Stimulated activated CD8-positive, alpha-beta memory T cell treated with anti-CD3 and anti-CD28 coated beads, Interleukin-7, amount 100 ng/mL, for 4 hours (primary cell): ENCODE results near the gene RAB33B.

Experiments used
- DNase-seq, 2 donors: peaks; one replicate each; pipeline ENCODE4 v3.0.0-alpha.2; 2020; ENCODE audit warnings: low read depth in 2 of 2

The RAB33B gene

DNA sequence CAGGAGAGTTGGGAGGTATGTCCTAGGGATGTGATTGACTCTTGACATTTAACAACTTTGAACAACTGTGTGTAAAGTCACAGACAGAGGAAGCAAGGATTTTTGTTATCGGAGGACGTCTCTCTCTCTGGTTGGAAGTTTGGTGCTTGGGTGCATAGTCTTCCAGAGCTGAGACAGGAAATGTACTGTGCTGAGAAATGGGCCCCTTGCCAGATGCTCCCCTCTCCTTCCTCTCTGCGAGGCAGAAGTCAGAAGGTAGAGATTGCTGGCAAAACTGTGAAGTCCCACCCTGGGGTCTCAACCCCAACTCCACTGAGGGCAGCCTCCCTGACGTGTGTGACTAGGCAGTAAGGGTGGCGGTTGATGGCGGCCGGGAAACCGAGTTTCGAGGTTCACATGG, 52.9 kb downstream of the RAB33B start:
- DNase-seq: no peak

DNA sequence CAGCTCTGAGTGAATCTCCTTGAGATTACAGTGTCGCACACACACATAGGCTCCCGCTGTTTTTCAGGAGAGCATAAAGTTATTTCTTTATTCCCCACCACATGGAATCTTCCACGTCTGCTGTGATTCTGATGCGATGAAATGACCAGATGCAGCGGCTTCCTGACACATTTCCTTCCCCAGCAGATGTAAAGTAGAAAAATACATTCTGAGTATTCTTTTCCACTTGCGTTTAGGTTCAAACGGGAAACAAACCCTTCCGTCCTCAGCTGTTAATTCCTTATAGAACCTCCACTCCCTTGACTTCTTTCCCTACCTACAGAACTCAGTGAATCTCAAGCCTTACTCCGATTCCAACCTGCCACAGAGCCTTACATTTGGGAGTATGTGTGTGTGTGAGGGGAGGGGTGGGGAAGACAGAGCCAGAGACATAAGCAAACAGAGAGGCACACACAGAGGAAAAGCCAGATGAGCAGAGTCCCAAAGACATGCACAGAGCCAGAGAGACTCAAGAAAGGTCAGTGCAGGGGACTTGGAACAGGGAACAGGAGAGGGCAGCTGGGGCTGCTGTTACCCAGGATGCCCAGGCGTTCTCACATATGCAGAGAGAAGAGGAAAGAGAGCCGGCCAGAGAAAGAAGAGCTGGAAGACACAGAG, 54.8 kb downstream of the RAB33B start:
- DNase-seq: no peak

DNA sequence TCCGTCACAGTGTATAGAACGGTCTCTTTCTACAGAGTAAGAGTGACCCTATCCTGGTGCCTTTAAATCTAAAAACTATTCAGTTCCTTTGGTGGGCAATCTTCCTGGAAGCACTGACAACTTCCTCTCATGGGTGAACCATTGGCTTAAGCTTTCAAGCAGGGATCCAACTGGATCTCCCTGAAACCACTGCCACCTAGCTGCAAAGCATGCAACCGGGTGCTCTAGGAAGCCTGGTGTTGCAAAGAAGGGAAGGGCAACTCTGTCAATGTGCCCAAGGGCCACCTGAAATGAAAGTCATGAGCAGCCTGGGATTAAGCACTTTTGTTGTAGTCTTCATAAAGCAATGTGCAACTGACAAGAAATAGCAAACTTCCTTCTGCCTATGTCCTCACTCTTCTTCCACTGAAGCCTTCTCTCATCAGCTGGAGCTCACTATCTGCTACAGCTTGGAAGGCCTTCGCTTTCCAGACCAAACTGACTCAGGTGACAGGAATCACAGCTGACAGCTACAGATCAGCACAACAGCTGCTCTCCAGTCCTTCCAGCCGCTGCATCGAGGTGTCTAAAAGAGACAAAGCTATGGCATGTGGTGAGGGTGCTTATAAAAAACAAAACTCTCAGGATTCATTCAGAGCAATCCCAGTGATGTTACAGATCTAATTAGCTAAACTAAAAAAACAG, 55.9 kb downstream of the RAB33B start:
- no peak for DNase-seq

DNA sequence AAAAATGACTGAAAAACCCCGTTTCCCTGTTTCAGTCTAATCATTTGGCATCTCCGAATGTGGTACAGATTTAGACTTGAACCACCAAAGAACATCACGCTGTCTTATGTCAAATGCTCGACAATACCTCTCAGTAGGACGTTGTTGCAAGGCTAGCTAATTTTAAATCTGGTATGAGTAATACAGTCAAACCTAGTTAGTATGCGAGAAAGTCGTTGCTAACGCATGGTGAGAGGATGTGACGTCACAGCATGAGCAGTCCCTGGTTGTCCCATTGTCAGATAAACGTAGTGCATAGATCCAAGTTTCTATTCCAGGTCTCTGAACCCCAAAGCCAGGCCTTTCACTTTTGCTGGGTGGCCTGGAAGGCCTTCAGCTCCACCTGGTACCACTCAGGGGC, 57.4 kb downstream of the RAB33B start:
- DNase-seq: no peak

DNA sequence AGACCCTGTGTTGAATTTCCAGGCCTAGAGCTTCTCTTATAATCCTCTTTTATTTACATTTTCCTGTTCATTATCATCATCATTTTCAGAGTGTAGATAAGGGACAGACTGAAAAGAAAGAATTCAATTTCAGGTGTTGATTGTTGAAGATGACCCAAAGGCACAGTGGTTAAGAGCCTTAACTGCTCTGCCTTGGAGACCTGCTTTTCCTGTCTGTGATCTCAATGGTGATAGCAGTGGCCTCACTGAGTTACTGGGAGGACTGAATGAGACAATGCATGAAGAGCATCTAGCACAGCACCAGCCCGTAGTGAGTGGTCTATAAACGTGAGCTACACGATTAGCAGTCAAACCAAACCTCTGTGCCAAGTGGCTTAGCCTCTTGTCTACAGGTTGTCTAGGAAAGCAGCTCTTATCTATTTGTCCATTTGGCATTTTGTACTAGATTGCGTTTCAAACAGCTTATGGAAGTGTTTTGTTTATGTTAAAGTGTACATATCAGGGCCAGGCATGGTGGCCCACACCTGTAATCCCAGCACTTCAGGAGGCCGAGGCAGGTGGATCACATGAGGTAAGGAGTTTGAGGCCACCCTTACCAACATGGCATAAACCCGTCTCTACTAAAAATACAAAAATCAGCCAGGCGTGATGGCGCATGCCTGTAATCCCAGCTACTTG, 60.6 kb downstream of the RAB33B start:
- no peak for DNase-seq

DNA sequence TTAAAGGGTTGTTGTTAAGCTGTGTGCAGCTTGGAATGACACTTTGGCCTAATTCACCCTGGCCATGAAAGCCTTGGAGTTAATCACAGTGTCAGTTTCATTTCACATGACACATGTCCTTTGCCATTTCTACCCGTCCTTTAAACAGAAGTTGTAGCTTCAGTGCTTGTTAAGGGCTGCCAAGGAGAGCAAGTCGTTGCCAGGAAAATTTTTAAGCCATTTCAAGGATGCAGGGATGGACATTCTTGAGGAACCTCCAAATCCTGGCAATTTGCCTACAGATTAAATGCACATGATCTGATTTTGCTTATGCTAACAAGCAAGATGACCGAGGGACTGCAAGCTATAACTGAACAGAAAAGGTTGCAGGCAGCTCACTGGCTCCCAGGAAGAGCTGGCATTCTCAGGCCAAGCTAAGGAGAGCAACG, 61.6 kb downstream of the RAB33B start:
- DNase-seq: no peak

DNA sequence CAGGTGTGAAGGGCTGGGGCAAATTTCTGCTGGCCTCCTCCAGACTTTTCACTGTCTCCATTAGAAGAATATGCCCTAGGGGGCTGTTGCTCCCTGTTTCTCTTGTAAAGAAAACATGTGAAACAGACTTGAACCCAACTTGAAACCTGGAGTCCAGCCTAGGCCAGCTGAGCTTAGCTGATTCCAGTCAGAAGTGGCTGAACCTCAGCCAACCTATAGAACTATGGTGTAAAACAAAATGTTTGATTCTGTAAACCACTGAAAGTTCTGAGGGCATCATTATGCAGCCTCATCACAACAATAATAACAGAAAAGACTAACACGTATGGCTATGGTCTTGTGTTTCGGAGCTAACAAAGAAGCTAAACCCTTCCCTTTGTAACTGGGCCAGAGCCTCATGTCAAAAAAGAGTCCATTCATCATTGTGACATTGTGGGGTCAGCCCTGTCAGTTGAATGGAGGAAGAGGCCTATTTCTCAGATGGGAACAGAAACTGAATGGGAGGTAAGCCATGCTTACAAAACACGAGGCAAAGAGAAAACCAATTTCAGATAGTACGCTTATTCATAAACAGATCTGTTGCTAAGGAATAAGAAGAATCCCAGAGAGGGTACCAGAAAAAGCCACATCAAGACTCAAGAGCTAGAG, 68.0 kb downstream of the RAB33B start:
- DNase-seq: no peak

DNA sequence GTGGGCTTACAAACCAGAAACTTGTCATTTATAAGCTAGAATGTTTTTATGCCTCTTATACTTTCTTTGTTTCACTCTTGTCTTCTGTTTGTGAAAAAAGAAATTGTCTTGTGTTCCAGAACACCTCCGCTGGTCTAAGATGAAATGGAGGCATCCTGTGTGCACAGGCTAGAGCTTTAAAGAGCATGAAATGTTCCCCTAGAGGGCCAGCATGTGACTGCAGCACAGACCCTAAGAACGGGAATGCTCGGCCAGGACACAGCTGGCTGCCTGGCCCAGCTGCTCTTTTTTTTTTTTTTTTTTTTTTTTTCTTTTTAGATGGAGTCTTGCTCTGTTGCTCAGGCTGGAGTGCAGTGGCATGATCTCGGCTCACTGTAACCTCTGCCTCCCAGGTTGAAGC, 68.5 kb downstream of the RAB33B start:
- DNase-seq: no peak

DNA sequence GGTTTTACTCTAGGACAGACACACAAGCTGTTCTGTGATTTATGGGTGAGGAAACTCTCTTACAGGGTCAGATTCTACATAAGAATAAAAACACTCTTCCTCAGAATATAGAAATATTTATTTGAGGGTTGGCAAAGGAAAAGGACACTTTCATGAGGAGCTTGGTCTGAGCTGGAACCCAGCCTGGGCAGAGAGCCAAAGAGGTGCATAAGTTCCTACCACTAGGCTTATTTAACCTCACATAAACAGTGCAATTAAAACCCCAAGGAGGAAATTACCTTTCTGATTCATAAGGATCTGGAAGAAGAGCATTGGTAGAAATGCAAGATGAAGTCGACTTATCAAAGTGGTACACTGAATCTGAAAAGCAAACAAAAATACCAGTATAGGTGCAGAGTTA, 69.2 kb downstream of the RAB33B start:
- no peak for DNase-seq

DNA sequence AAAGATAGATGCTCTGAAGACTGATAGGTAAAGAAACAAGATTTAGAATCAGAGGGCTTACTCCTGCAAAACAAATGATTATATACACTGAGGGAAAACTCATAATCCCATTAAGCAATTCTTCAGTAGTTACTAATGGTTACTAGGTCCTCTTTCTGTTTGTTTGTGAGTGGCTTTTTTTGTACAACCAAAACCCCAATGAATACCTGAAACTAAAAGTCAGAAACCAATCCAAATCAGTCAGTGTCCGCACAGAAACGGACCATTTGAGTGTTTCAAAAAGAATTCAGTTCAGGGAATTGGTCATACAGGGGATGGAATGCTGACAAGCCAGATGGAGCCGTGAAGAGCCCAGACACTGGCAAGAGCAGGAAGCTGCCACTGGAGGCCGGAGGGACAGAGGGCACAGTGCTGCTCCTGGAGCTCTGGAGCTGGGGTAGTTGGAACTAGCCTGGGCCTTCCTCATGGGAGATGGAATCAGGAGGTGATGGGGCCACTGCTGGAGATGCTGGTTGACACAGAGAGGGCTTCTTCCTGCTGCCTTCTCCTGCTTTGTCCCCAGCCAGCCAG, 70.2 kb downstream of the RAB33B start:
- DNase-seq: no peak

DNA sequence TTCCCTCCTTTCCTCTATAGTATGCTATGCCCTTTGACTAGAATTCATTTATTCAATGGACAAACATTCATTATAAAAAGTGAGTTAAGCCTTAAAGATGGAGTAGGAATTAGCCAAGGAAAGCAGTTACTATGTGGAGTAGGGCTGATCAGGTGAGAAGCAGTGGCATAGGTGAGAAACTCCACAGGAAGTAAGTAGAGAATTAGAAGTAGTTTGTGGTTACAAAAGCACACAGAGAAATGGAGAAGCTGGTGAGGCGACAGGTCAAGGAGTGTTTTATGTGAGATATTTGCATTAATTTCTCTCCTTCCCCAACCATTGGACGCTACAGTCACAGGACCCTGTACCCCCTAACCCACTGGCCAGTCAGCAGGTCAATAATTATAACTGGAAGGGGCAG, 71.5 kb downstream of the RAB33B start:
- no peak for DNase-seq
